C4-2B (cell line): Measurements from ENCODE around the gene COX17.

Experiments
- ZFX ChIP-seq: fragments of 450-650 bp; IDR thresholded peaks from 2 replicates; pipeline ENCODE4 v1.6.1; 2017
- TF ChIP-seq, protein P1 (sequence below): fragments of 450-650 bp; conservative IDR thresholded peaks from 2 replicates; pipeline ENCODE4 v1.5.1; 2017; ENCODE audit warnings: mild to moderate bottlenecking

DNA sequence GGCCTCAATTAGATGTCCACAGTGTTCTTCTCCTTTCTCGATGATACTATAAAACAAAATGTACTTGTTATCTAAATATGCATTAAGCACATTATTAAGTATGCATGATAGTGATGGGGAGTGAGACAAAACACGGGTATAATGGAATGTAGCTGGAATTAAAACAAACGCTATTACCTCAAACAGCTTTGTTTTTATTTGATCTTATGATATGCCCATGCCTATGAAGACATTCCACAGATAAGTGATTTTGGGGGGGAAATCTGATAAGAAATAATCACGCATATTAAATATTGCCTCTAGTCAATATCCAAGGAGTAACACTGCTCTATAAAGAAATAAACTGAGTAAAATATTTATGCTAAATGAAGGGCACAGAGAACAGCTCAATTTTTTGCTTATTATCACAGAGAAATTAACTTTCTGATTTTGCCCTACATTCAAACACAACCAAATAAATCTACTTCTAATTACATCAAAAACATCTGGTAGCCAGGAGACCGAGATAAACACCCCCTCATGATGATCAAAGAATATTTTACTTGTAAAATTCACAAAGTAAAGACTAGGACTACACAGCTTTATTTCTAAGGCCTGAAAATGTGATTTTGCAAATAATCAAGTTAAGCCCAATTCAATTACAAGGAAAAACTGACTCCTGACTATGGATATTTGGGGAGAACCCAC lies 1.9 kb downstream of the COX17 start:
- TF ChIP-seq, protein P1, sequence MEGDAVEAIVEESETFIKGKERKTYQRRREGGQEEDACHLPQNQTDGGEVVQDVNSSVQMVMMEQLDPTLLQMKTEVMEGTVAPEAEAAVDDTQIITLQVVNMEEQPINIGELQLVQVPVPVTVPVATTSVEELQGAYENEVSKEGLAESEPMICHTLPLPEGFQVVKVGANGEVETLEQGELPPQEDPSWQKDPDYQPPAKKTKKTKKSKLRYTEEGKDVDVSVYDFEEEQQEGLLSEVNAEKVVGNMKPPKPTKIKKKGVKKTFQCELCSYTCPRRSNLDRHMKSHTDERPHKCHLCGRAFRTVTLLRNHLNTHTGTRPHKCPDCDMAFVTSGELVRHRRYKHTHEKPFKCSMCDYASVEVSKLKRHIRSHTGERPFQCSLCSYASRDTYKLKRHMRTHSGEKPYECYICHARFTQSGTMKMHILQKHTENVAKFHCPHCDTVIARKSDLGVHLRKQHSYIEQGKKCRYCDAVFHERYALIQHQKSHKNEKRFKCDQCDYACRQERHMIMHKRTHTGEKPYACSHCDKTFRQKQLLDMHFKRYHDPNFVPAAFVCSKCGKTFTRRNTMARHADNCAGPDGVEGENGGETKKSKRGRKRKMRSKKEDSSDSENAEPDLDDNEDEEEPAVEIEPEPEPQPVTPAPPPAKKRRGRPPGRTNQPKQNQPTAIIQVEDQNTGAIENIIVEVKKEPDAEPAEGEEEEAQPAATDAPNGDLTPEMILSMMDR, result no peak
- TF ChIP-seq ZFX, result no peak
